ENCODE measurements around the gene CDK5R2.
"Not testable (repeated sequence)": the region's sequence is repeated elsewhere in the genome, so short reads cannot be mapped to it uniquely, and the experiment has no call there.

CDK5R2 gene

GRCh38 chr2:218959141-218959731 is at the start of gene CDK5R2:
CDK5R2 (plus strand) TSS chr2:218959666; CDS start chr2:218959821, 155 bp downstream.
- peak; percentile 89 for DNase-seq

DNA sequence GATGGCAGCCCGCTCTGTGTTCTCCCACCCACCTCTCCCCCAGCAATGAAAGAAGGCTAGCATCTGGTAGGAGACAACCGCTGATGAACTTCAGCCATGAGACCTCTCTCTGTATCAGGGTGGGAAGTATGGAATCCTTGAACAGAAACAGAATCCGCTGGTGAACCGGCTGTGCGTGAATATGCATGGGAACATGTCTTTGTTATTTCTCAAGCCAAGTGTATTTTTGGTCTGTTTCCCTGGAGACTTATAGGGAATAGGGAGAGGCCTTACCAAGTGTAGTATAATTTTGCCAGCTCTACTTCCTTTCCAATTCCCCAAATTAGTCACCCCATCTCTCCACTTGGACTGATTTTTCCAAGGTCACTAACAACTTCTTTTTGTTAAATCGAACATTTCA is 48.7 kb upstream of the CDK5R2 start:
- DNase-seq, result no peak

DNA sequence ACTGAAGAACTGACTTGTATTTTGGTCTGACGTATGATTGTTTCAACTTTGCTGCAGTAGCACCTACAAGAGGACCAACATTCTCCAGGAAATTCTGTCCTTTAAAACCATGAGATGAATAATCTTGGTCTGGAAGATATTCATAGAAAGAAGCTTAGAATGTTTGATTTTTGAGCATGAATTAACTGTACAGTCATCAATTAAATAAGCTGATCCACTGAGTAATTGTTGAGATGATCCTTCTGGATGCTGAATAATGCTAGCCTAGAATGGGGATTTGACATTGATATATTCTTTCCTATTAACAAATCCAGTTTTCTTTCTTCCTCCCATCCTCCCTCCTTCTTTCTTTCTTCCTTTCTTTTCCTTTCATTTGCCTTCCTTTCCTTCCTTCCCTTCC is 39.0 kb upstream of the CDK5R2 start:
- no peak for DNase-seq

- no peak for DNase-seq
These were observed 34.7 kb upstream of the CDK5R2 start for GRCh38 chr2:218924757-218925156.

GRCh38 chr2:218925434-218925833 is 34.0 kb upstream of the CDK5R2 start:
- no peak for DNase-seq

DNA sequence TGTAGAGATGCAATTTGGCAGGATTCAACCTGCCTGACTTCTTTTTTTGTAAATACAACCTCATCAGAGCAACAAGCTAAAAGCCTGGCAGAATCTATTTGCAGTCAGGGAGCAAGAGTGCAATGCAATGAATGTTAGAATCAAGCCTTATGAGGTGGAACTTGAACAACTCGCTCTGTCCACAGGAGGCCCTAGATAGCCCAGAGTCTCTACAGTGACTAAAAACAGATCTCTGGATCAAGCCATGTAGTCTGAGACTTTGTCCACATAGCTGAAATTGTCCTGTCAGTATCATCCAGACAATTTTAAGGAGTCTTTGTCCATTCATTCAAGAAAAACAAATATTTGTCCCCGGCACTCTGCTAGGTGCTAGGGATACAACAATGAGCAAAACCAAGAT is 32.0 kb upstream of the CDK5R2 start:
- no peak for DNase-seq

DNA sequence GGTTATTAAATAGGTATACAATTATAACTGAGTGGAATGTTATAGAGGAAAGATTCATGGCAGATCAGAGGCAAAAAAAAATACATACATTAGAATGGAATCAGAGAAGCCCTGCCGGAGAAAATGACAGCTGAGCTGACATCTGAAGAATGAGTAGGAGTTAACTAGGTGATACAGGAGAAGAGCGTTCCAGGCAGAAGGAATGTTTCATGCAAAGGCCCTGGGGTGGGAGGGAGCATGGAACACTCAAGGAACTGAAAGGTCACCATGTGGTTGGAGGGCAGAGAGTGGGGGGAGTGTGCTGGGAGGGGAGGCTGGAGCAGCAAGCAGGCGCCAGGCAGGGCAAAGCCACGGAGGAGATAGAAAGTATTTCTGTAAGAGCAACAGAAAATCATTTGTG is 31.6 kb upstream of the CDK5R2 start:
- DNase-seq, result no peak

DNA sequence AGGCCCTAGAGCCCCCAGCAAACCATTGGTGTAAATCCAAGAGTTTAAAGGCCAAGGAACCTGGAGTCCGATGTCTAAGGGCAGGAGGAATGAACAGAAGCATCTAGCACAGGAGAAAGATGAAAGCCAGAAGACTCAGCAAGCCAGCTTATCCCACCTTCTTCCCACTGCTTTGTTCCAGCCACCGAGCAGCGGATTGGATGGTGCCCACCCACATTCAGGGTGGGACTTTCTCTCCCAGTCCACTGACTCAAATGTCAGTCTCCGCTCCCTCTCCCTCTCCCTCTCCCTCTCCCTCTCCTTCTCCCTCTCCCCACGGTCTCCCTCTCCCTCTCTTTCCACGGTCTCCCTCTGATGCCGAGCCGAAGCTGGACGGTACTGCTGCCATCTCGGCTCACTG is 29.0 kb upstream of the CDK5R2 start:
- not testable (repeated sequence) for DNase-seq

GRCh38 chr2:218931751-218932150 is 27.7 kb upstream of the CDK5R2 start:
- not testable (repeated sequence) for DNase-seq

- DNase-seq, result no peak
These were observed 14.6 kb upstream of the CDK5R2 start for GRCh38 chr2:218944759-218945404.

GRCh38 chr2:218946621-218947020 is 12.8 kb upstream of the CDK5R2 start:
- DNase-seq, result no peak

- DNase-seq, result no peak
These were observed 7.3 kb upstream of the CDK5R2 start for GRCh38 chr2:218952160-218952559.

GRCh38 chr2:218953366-218953954 is 6.0 kb upstream of the CDK5R2 start:
- DNase-seq, result no peak

DNA sequence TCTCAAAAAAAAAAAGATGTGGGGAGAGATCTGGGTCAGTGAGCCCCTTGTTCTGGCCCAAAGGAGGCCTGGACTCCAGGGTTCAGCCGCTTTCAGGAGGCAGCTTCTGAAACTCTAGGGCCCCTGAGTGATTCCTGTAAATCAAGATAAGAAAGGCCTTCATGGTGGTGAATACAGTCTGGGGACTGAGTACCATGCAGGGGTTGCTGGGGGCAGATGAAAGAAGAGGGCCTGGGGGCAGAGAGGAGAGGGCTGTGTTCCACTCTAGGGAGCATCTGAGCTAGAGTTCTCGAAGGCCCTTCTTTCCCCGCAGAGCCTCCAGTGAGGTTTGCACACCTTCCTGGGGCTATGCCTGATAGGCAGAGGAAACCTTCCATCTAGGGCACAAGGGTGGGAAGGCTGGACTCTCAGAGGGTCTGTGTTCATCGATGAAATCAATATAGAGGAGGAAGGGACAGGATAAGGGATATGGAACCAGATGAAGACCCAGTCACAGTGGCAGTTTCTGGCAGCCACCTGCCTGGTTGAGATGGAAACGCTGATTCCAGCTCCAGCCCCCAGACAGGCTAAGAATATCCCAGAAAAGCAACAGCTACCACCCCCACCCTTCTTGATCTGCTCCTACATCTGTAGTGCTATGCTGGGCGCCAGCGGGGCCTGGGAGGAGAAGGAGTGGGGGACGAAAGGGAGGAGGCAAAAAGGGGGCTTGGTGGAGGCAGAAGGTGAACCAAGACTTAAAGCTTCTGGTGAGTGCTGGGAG is 4.7 kb upstream of the CDK5R2 start:
- no peak for DNase-seq

DNA sequence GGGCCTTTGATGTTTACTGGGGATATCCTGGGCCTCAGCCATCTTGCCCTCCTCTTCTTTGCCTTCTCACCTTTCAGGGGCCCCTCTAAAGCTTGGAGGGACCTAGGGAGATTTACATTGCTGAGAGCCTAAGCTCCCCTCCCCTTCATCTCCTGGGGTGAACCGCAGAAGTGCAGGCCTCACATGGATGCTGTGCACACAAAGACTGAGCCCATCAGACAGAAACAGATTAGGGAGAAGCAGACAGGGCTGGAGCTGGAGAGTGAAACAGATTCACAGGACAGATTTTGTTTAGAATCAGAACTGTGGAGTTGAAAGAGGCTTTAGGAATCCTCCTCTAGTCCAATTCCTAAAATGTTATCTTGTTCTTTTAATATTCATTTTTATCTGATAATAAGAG is 3.4 kb upstream of the CDK5R2 start:
- no peak for DNase-seq

DNA sequence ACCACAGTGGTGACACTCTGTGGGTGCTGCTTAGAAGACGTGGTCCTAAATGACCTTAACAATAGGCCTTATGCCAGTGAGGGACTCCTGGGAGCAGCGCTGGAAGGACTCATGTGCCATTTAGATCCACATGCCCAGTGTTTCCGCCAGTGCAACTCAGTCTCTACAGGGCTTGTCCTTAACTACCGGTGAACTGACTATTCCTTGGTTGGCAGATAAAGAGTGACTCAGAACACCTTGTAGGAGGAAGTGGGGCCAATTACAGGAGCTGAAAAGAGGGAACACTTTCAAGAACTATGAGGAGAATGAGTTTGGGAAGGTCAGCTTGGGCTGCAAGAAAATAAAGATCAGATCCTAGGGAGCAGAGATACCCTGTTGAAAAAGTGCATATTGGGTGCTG is 1.8 kb upstream of the CDK5R2 start:
- DNase-seq, result no peak

DNA sequence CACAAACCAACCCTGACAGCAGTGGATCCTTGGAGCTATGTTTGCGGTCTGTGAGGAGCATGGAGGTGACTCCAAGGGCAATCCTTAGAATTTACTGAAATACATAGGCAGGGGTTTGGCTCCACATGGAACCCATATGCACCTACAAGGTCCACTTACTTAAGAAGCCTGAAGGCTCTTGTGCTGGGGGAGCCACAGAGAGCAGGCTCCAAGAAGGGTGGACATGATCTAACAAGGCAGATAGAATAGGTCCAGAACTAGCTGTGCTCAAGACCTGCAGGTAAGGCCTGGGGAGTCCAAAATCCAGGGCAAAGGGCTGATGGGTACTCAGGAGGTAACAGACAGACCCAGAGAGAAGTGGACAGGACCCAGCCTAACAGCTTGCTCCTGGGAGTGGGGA is 1.2 kb upstream of the CDK5R2 start:
- no peak for DNase-seq

GRCh38 chr2:218959761-218960308 is 369 bp downstream of the CDK5R2 start:
- no peak for DNase-seq

GRCh38 chr2:218960309-218961165 is 1.1 kb downstream of the CDK5R2 start:
- DNase-seq, result peak; percentile 19

DNA sequence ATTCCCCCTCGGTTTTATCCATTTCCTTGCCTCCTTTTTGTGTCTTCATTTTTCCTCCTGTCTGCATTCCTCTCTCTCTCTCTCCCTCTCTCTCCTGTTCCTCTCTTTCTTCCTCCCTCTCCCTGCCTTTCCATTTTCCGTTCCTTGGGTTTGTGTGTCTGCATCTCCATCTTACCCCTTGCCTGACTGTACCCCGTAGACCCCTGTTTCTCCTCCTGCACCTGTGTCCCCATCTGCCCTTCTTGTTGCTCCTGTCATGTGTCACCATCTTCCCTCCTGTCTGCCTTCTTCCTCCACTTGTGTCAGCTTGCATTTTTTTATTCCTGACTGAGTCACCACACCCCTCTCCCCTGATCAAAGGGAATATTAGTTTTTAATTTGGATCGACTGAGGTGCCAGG is 1.8 kb downstream of the CDK5R2 start:
- DNase-seq, result no peak

DNA sequence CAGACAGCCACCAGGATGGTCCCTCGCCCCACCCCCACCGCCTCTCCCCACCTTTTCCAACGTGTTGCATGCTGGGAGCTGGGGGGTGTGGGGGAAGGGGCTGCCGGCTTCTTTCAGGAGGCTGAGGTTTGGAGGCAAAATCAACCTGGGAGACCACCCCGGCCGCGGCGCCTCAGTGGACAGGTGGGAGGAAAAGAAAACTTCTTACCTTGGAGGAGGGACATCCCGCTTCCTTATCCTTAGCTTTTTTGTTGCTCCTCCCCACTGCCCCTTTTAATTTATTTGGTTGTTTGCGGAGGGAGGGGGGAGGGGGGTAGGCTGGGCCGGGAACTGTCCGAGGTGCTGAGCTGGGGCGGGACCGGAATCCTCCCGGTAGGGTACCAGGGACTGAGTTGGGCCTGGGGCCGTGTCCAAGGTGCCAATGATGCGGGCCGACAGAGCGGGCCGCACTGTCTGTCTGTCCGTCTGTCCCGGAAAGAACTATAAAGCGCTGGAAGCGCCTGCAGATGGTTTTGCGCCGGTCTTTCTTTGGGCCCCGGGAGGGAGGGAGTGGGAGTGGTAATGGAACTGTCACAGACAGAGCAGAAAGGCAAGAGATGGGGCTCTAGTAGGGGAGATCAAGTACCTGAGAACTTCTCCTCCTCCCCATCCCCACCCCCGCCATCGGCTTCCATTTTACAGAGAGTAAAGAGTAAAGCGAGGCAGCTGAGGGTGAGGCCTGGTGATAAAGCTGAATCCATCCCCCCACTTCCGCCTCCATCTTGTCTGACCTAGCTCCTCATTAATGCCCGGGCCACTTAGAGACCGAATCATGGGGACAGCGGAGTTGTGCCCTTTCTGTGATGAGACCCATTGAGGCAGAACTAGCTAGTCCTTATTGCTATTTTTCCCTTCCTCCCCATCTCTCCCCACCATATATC is 2.4 kb downstream of the CDK5R2 start:
- peak; percentile 55 for DNase-seq
